NCI-H2196 treated with DMSO at 0.1 percent for 48 hours (cell line): Measurements from ENCODE around the gene FBL.

Experiments used
- DNase-seq: peaks from one replicate; lab custom pipeline; 2025; ENCODE audit not compliant: unreplicated experiment; lab: John Stamatoyannopoulos, UW

Gene FBL

GRCh38 chr19:39796000-39796498, 50.1 kb downstream of the FBL start:
- no peak for DNase-seq

DNA sequence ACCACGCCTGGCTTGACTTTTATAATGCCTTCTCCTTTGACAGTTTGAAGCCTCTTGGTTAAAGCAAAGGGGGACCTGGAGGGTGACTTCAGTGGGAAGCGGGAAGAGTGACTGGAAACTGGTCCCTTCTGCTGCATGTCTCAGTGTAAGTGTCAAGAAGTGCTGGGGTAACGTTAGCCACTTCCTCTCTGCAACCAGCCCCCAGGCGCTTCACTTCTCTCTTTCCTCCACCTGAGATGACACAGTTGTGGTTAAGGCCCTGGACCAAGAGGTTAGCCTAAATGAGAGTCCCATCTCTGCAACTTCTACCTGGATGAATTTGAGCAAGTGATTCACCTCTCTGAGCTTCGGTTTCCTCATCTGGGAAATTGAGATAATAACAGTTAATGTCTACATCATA, 51.2 kb downstream of the FBL start:
- no peak for DNase-seq

DNA sequence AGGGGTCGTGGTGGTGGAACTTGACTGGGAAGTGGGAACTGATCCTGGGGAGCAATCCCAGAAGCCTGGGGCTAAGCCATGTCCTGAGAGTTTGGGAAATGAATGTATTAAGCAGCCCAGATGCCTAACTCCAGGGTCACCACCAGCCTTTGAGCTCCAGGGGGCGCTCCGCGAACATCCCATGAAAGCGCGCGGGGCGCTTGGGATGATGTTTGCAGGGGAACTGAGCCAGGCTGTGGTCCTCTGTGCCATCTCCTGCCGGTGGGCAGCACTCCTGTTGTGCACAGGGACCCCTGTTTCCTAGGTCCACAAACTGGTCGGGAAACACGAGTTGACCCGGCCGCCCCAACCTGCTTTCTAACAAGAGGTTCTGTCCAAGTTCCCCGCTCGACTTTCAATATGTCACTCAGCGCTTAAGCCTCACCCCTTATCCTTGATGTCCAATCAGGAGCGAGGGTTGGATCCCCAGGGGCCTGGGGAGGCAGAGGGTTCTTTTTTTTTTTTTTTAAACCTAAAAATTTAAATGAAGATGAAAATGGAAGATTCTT, 53.1 kb downstream of the FBL start:
- DNase-seq: peak; percentile 44

DNA sequence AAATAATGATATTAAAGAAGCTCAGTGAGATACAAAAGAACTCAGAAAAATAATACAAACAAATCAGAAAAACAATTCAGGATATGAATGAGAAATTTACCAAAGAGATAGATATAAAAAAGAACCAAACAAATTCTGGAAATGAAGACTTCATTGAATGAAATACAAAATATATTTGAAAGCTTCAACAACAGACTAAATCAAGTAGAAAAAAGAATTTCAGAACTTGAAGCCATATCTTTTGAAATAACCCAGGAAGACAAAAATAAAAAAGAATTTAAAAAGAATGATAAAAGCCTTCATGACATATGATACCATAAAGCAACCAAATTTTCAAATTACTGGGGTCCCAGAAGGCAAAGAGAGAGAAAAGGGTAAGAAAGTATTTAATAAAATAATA, 57.9 kb downstream of the FBL start:
- DNase-seq: no peak
